GM08714 (cell line): ENCODE data around the gene CTRB2.

ENCODE experiments used
- H3K4me3 ChIP-seq: fragments of 200-500 bp; sonication (Bioruptor generic); 2 replicates; pipeline ENCODE4 v1.5.1; 2014; ENCODE audit warnings: mild to moderate bottlenecking, low read length, inconsistent platforms
- ZNF274 ChIP-seq: IDR thresholded peaks from 2 replicates; pipeline ENCODE4 v1.6.1; 2012; ENCODE audit warnings: mild to moderate bottlenecking, low read depth, low read length

Gene CTRB2

DNA sequence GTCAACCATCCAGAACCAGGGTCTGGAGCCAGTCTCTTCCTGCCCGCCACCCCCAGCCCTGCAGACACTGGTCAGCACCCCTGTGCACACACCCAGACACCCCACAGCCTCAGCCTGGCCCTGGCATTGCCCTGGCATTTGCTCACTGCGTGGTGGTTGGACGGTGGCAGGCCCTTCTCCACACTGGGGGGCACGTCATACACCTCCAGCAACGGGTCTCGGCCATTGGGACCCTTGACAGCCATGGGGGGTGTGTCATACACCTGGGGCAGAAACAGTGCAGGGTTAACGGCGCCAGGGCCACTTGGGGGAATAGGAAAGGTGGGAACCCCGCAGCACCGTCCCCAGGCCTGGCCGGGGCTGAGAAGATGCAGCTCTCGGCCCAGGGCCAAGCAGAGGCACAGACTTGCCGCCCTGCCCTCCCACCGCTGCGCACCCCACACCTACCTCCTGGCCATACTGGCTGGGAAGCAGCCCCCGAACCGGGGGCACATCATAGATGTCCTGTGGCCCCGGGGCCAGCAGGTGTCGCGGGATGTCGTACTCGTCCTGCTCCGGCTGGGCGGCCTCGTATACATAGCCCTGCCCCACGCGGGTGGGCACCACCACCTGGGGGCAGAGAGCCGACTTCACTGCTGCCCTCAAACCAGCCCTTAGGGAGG is 29.9 kb upstream of the CTRB2 start:
- no peak overlapping the region for H3K4me3 ChIP-seq
- TF ChIP-seq ZNF274, result no peak

- H3K4me3 ChIP-seq, result no peak overlapping the region
- TF ChIP-seq ZNF274, result no peak
Observed at GRCh38 chr16:75236232-75236631, 29.3 kb upstream of the CTRB2 start.

DNA sequence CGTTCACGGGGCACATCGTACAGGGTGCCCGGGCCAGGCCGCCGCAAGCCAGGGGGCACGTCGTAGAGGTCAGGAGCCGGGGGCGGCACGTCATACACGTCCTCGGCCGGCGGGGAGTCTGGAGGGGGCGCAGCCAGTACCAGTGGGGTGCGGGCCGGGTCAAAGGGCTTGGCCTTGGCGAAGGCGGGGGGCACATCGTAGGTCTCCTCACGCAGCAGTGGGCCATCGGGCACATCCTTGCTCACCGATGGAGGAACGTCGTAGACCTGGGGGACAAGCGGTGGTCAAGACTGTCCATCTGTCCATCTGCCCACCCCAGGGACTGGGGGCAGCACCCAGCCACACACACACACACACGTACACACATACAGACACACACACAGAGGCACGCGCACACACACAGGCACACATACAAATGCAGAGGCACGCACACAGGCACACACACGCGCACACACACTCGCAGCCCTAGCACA is 28.8 kb upstream of the CTRB2 start:
- no peak for TF ChIP-seq ZNF274
- H3K4me3 ChIP-seq, result no peak overlapping the region

GRCh38 chr16:75234856-75235696 is 28.1 kb upstream of the CTRB2 start:
- H3K4me3 ChIP-seq, result no peak overlapping the region
- no peak for TF ChIP-seq ZNF274

DNA sequence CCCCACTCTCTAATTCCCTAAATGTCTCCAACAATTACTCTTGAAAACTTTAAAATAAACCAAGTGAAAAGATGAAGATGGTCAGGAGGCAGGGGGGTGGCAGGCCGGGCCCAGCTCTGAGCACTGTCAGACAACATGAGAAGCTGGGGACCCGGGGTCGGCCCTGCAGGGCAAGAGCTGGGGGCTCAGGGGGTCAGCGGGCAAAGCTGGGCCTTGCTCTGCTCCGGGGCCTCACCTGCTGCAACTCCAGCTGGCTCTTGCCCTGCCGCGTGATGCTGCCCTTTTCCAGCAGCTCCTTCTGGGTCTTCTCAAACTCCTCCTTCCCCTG is 26.6 kb upstream of the CTRB2 start:
- no peak overlapping the region for H3K4me3 ChIP-seq
- TF ChIP-seq ZNF274, result no peak

GRCh38 chr16:75231570-75231969 is 24.6 kb upstream of the CTRB2 start:
- TF ChIP-seq ZNF274, result no peak
- H3K4me3 ChIP-seq, result no peak overlapping the region

- H3K4me3 ChIP-seq, result no peak overlapping the region
- TF ChIP-seq ZNF274, result no peak
Observed at GRCh38 chr16:75230471-75231110, 23.6 kb upstream of the CTRB2 start.

DNA sequence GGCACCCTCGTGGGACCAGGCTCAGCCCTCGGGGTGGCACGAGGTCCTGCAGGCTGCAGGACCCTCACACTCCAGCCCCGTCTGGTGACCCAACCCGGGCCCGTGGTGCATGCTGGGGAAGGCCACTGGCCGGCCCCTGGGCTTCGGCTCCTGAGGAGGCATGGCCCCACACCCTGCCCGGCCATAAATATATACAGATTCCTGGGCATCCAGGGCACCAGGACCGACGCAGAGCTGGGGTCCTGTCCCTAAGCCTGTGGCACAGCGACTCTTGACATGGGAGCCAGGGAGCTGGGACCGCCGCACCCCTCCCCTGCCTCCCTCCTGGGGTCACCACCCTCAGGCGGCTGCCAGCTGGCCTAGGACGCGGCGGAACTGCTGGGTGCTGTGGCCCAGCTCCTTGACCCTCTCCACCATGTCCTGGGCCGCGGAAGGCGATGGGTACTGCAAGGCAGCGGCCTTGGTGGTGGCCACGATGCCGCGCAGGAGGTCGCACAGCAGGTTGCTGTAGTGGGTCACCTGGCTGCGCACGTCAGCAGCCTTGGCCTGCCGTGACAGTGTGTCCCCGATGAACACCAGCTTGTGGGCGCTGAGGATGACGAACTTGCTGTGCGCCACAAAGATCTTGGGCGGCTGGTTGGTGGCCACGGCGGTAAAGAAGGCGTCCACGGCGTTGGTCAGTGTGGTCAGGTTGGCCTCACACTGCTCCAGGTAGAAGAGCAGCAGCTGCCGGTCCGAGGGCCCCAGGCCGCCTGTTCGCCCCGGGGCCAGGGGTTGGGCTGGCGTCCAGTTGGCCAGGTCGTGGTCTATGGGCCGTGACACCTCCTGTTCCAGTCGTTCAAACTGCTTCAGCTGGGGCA is 22.4 kb upstream of the CTRB2 start:
- no peak overlapping the region for H3K4me3 ChIP-seq
- TF ChIP-seq ZNF274, result no peak

GRCh38 chr16:75228143-75228976 is 21.4 kb upstream of the CTRB2 start:
- no peak overlapping the region for H3K4me3 ChIP-seq
- no peak for TF ChIP-seq ZNF274

DNA sequence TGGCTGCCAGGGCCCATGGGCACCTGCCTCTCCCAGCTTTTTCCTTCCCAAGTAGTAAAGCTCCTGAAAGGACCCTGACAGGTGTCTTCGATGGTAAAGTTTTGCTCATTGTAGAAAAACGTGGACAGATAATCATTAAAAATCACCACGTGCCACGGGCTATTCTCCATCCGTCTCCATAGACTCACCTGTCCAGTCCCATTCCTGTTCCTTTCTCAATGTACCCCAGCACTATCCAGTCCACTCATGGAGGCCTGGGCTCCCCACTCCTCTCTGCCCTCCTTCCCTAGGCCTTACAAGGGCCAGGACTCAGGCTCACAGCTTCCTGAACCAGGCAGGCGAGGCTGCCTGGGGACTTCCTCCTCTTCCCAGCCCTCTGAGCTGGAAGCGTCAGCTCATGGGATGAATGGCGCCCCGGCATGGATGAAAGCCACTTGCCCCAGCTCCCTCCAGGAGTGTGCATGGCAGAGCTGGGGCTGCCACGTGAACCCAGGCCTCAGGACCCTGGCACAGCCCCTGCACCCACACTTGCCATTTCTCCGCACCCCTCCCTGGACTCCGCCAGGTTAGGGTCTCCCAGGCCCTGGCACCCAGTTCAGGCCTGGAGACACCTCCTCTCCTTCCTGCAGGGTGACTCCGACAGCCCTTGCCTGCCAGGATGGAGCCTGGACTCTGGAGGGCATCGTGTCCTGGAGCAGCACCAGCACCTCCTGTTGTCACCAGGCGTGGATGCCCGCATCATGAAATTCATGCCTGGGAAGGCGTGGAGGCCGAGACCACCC is 20.6 kb upstream of the CTRB2 start:
- no peak for TF ChIP-seq ZNF274
- H3K4me3 ChIP-seq, result no peak overlapping the region

GRCh38 chr16:75226550-75227360 is 19.8 kb upstream of the CTRB2 start:
- H3K4me3 ChIP-seq, result no peak overlapping the region
- TF ChIP-seq ZNF274, result no peak

DNA sequence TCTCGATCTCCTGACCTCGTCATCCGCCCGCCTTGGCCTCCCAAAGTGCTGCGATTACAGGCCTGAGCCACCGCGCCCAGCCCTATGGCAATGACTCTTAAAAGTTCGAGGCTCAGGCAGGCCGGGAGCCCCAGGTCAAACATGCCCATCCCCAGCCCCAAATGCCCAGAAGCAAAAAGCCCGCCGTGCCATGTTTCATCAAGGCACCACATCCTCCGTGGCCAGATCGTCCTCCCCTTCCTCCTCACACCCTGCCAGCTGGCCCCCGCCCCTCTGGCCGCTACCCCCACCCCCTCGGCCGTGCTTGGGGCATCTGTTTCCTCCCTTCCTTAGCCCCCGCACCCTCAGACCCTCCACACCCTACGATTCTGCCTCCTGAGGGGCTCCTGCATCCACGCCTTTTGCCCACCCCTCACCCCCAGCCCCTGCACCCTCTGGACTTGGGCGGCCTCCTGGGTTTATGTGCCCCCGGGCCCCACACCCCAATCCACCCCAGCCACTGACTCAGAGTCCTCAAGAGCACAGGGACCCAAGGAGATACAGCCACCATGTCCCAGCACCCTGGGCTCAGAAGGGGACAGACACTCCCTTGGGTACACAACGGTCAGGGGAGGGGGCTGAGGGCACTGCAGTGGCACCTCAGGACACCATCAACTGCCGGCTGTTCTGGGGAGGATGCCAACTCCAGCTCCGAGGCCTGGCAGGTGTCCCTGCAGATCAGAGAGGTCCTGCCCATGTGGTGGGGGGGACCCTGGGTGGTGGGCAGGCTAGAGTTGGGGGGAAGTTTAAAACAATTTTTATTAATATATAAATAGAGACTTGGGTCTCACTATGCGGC is 18.9 kb upstream of the CTRB2 start:
- no peak for TF ChIP-seq ZNF274

More for the DNA sequence above, 18.9 kb upstream of the CTRB2 start:
- H3K4me3 ChIP-seq, result no peak overlapping the region
